Astrocyte of the hippocampus (primary cell): ENCODE data around the gene LIMCH1.
"Not testable (repeated sequence)": the region's sequence is repeated elsewhere in the genome, so short reads cannot be mapped to it uniquely, and the experiment has no call there.

ENCODE experiments used
- DNase-seq: peaks from one replicate; pipeline ENCODE4 v3.0.0; 2011; ENCODE audit warnings: low read depth, low spot score

LIMCH1 gene

DNA sequence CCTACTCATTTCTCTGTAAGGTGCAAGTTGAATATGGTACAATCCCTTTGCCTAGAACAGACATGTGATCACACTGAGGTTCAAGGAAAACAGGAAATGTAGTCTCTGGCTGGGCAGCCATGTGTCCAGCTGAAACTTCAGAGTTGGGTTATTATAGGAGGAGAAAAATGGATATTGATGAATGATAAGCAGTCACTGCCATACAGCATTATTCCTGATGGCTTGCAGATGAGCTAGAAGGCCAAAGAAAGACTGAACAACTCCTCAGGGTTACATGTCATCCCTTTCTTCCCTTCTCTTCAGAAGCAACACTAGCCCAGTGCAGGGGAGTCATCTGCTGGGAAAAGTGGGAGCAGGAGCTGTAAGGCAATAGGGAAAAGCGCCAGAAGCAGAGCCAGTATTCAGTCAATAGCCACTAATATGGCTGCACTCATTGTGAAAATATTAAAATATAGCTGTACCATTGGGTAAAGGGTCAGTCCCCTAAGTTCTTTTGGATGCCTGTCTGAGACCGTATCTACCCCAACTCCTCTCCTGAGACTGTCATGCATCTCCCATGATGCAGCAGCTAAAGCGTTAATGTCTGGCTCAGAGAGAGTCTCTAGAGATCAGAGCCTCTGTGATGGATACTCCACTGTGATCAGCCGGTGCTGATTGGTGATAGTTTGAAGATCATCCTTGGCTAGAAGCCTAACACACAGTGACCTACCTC lies 190.1 kb downstream of the LIMCH1 start:
- DNase-seq = no peak

DNA sequence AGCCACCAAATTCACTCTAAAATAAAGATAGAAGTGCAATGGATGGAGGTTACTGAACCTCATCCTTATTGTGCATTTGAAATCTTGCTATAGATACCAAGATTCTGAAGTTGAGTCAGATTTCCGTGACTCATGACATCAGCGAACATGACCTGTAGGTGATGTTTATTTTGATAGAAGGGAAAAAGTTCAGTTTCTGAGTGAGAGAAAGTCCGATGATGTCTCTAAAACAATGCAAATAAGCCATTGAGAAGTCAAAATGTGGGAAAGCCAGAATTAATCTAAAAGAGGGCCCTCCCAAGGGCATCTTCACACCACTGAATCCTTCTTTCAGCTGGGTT lies 190.6 kb downstream of the LIMCH1 start:
- no peak for DNase-seq

DNA sequence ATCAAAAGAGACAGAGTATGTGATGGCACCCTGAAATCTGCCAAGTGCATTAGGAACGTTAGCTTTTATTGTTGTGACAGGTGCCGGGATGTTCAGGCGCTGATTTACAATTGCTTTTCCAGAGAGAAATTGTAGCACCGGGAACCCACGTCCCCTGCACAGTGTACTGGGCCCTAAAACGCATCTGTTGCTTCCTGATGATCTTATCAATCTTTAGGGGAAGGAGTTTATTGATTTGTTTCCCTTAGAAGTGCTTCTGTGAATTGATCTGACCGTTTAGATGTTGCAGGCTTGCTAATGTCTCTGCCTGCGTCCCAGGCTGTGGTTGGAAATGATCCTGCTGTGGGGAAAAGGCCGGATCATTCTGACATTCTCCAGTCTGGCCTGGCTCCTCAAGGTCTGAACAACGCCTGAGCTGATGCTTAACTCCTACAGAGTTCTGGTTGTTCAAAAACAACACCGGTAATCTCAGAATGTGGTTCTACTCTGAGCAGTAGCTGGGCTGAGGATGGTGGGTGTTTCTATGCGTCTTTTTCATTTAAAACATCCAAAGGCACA lies 193.7 kb downstream of the LIMCH1 start:
- DNase-seq = no peak

DNA sequence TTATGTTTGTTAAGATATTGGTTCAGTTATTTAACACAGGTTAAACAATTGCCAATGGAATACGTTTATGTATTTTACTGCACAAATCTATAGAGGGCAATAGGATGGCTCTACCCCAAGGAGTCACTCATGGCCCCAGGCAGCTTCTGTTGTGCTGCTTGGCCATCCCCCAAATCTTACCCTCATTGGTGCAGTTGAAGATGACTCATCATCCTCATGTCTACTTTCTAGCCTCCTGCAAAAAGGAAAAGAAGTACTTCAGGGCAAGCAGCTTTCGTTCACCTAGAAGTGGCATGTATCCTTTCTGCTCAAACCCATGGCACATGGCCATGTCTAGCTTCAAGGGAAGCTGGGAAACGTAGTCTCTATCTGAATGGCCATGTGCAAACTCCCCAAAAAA lies 196.4 kb downstream of the LIMCH1 start:
- no peak for DNase-seq

DNA sequence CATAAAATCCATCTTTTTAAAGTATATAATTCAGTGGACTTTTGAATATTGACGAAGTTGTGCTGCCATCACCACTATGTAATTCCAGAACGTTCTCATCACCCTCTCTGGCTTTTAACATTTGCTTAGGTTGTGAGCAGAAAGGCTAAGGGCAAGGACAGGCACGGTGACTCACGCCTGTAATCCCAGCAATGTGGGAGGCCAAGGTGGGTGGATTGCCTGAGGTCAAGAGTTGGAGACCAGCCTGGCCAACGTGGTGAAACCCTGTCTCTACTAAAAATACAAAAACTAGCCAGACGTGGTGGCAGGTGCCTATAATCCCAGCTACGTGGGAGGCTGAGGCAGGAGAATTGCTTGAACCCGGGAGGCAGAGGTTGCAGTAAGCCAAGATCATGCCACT lies 199.5 kb downstream of the LIMCH1 start:
- DNase-seq = not testable (repeated sequence)

DNA sequence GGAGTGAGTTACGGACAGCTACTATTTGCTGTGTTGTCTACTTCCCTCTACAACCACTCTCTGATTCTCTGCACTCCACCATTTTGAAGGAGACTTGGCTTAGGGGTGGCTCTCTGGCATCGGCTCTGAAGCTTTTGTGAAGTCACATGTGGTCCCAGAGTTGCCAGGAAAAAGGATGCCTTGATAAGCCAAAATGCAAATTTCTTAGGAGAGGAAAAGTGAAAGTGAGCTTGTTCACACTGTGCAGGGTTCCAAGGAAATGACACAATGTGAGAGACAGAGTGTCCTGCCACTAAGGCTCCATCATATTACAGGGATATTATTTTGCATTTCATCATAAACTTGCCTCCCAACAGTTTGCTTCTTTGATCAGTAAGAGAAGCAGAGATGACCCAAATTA lies 203.4 kb downstream of the LIMCH1 start:
- DNase-seq = no peak

DNA sequence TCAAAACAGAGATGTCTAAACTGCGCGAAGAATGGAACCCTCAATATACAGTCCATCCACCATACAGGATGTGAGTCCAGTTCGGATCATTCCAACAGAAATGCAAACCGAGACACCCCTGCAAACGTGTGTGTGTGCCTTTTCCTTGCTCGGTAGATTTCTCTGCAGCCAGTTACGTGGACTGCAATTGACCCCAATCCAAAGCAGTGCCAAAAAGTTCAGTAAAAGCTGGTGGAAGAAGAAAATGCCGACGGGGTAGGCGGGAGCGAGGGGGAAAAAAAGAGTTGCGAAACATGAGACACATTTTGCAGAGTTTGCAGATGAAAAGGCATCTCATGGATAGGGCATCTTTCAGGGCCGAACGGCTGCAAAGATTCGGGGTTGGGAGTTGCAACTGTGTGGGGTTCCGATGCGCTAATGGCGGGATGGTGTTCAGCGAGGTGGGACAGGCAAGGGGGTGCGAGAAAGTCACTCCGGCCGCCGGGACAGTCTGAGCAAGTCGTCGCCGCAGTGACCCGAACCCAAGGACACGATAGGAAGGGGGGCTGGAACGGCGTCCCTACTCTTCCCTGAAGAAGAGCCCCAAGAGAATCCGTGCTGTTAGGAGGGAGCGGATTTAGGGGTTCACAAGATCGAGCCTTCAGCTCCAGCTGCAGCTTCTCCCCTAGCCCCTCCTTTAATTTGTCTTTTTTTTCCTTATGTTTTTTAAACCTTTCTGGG lies 206.8 kb downstream of the LIMCH1 start:
- no peak for DNase-seq

DNA sequence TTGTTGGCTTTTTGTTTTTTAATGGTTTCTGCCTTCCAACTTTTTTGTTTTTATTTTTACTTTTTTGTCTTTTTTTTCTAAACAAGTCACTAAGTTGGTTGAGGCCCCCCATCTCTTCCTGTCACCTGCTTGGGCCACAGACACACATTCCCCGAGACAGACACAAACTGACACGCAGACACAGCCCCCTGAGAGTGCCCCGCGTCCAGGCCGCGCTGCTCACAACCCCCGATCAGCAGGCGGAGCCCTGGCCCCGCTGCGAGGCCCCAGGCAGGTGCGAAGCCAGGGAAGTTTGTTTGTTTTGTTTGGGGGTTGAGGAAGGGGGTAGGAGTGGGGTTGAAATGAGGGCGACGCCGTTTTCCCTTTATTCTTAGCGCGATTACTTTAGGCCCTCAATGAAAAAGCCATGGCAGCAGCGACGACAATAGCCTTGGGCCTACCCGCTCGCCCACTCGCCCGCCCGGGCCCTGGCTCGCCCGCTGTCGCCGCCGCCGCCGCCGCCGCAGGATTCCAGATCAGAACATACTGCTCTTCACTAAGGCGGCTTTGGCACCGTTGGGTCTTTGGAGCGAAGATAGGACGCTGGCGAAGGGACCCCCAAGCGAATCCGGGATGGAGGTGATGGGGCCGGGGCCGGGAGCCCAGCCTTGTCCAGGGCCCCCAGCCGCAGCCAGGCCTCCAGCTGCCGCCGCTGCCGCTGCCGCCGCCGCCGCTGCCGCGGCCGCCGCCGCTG lies 207.5 kb downstream of the LIMCH1 start:
- no peak for DNase-seq

DNA sequence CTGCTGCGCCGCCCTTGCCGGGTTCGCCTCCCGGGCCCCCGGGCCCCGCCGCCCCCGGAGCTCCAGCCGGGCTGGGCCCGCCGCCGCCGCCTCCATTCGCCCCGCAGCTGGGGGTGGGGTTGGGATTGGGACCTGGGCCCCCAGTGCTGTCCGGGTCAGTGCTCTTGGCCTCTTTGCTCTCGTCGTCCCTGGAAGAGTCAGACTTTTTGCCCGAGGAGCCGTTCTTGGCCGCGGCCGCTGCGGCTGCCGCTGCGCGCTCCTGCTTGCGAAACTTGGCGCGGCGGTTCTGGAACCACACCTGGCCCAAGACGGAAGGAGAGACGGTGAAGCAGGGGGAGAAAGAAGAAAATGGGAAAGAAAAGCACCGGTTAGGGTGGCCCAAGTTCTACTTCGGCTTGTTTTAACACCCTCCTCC lies 208.1 kb downstream of the LIMCH1 start:
- no peak for DNase-seq

DNA sequence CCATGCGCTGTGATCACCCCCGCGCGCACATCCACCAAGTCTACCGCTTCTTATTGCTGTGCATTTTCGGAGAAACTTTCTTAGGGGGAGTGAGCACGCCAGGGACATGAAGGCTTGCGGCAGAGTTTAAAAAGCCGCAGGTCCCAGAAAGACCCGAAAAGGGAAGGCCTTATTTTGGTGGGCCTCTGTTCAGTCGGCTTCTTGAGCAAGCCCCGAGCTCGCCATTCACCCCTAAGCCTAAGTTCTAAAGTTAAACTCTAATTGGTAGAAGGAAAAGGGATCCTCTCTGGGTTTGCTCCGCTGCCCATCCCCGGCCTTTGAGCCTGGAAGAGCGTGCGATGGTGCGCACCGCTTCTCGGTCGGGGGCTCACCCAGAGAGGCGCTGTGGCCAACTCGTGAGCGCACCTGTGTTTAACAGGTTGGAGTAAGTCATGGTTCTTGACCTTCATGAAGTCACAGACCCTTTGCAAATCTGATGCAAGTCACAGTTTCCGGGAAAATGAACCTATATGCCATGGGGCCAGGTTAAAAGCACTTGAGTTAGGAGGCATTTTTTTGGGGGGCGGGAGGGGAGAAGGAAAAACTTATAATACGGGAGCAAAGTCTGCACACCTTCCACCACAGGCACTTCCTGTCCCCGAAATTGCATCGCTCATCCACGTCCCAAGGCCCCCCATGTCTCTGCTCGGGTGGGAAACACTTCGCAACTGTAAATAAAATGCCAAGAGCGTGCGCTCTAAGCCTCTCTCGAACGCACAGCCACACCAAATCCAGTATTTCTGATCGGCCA lies 208.7 kb downstream of the LIMCH1 start:
- no peak for DNase-seq

DNA sequence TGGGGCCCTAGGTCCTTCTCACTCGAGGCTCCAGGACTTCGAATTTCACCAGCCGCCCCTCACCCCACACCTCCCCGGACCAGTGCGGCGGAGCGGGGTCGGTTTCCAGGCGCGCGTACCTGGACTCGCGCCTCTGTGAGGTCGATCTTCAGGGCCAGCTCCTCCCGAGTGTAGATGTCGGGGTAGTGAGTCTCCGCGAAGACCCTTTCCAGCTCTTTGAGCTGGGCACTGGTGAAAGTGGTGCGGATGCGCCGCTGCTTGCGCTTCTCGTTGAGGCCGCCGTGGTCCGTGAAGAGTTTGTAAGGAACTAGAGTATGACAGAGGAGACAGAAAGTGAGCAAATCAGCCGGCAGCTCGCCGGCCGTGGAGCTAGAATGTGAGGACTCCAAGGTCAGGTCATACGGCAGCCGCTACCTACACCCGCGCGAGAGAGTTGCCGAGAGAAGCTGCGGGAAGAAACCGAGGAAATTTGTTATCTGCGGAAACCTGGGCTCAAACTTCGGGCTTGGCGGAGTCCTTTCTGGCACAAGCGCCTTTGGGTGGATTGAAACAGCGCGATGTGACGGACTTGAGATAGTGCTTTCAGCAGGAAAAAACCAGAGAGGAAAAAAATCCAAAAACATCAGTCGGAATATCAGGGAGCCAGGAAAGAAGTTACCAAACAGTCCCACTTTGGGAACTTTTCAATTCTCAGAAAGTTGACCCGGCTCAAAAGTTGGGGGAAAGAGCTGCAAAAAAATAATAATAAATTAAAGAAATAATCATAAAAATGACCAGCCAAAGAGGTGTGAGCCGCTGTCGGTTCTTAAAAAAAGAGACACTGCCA lies 209.5 kb downstream of the LIMCH1 start:
- no peak for DNase-seq

DNA sequence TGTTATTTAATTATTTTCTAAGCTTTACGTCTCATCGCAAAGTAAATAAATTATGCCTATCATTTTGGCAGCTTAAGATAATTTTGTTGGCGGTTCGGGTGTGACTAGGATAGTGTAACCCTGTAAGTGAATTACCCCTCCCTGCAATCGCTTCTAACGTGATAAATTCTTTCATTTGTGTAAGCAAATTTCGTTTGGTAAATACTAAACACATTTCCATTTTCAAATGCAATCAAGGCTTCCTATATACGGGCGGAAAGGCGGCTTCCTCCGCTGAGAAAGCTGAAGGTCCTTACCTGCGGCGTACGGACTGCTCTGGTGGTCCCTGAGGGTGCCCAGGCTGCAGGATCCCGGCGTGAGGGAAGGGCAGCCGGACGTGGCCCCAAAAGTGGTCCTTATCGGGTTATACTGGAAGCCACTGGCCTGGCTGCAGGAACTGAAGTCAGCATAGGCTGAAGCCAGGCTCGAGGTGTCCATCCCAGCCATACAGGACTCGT lies 210.2 kb downstream of the LIMCH1 start:
- DNase-seq = no peak

DNA sequence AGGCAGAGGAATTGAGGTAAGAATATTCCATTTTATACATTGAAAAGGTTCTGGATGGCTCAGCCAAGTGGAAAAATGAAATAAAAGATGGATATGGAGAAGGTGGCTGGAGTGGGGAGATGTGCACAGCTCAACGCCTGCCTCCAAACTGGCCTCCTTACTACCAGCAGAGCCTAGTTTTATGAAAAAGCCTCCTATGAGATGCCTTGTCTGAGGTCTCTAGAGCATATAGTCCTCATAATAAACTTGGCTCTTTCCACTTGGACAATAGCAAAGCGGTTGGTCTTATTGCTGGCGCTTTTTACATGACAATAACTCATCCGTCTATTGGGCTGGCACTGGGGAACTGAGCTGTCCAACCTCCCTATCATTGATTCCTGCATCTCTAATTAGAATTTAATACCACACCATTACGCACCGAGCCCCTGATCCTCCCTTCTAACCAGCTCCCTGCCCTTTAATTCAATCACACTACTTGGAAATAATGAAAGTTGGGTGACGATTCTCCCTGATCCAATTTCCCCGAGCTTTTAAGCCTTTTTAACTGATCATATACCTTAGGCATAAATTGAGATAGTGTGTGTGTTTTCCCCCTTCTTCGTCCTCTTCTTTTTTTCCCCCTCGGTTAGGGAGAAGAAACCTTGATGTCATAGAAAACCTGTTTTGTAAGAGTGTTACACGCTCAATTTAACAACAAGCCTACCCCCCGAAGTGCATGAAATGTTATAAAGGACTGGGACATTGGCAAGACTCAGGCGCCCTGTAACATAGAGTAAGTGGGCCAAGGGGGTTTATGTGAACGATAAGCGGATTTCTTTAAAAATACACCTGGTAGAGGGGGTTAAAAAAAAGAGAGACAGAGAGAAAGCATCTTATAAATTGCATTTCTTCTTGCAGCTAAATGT lies 210.9 kb downstream of the LIMCH1 start, which contains the start of gene PHOX2B:
Gene PHOX2B, minus strand, starts transcription at position 155 of the 905 bp plus-strand sequence. Its CDS starts 115 bp downstream, at position 40.
- no peak for DNase-seq

DNA sequence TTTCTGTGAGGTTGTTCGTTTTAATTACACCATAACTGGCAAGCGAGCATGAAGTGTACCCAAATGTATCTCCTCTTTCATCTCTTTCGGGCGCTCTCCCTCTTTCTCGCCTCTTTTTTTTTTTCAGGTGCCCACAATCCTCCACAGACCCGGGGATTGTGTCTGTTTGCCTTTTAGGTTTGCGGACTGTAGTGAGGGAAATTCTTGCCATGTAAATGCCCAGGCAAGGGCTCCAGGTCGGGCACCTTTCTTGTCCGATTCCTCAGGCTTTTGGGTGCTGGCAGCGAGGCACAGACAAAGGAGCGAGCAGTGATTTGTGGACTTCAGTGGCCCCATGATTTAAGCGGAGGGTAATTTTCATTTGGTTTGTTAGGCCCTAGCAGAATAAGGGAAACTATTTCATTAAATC lies 211.7 kb downstream of the LIMCH1 start:
- no peak for DNase-seq
